GM23338 (cell line): ENCODE data around the gene SLC25A42. TPM values are rescaled to one million over a fixed set of nuclear protein-coding genes. Genes with fewer than 3 reads are reported as not detected.

Experiments
- ATAC-seq: fragments of 200-7000 bp; cut with Tn5 transposase; 3 replicates; pipeline ENCODE4 v1.9.1; 2020
- DNase-seq: peaks from one replicate; pipeline ENCODE4 v3.0.0-alpha.2; 2015; ENCODE audit warnings: low spot score
- H2AFZ ChIP-seq: fragments of 200-600 bp; sonication (generic); 2 replicates; pipeline ENCODE4 v1.8.0; 2016; ENCODE audit warnings: antibody characterized with exemption, mild to moderate bottlenecking, moderate library complexity
- H3F3A ChIP-seq: fragments of 200-600 bp; sonication (generic); replicated peaks from 2 replicates; pipeline ENCODE4 v1.8.0; 2017; ENCODE audit warnings: antibody characterized with exemption, mixed run types, low read depth
- H3K27ac ChIP-seq: fragments of 200-600 bp; sonication (generic); 2 replicates; pipeline ENCODE4 v1.6.1; 2016; ENCODE audit warnings: low read depth
- H3K27me3 ChIP-seq: fragments of 200-600 bp; sonication (generic); 2 replicates; pipeline ENCODE4 v1.8.0; 2016; ENCODE audit warnings: mild to moderate bottlenecking, mixed run types, moderate library complexity; ENCODE audit not compliant: insufficient read depth
- H3K36me3 ChIP-seq: fragments of 200-600 bp; sonication (generic); 2 replicates; pipeline ENCODE4 v1.8.0; 2016; ENCODE audit warnings: mild to moderate bottlenecking; ENCODE audit not compliant: insufficient read depth
- H3K4me1 ChIP-seq: fragments of 200-600 bp; sonication (generic); 2 replicates; pipeline ENCODE4 v1.8.0; 2016; ENCODE audit warnings: mild to moderate bottlenecking, moderate library complexity; ENCODE audit not compliant: insufficient read depth
- H3K4me2 ChIP-seq: fragments of 200-600 bp; sonication (generic); 2 replicates; pipeline ENCODE4 v1.7.1; 2017; ENCODE audit warnings: mixed run types
- H3K4me3 ChIP-seq: fragments of 200-600 bp; sonication (generic); 2 replicates; pipeline ENCODE4 v1.6.1; 2016; ENCODE audit warnings: mixed run types
- H3K79me2 ChIP-seq: fragments of 200-600 bp; sonication (generic); replicated peaks from 2 replicates; pipeline ENCODE4 v1.8.0; 2017; ENCODE audit warnings: mild to moderate bottlenecking; ENCODE audit not compliant: insufficient read depth
- H3K9me2 ChIP-seq: fragments of 200-600 bp; sonication (generic); 2 replicates; pipeline ENCODE4 v1.8.0; 2017; ENCODE audit not compliant: insufficient read depth
- H4K20me1 ChIP-seq: fragments of 200-600 bp; sonication (generic); replicated peaks from 2 replicates; pipeline ENCODE4 v1.8.0; 2017; ENCODE audit warnings: mild to moderate bottlenecking; ENCODE audit not compliant: insufficient read depth
- H3K27ac Mint-ChIP-seq: 2 replicates; pipeline ENCODE4 v1.8.0; 2020; ENCODE audit warnings: inconsistent platforms, mild to moderate bottlenecking, moderate library complexity, mixed read lengths
- H3K27me3 Mint-ChIP-seq: 3 replicates; pipeline ENCODE4 v1.8.0; 2022; ENCODE audit warnings: low read depth, mild to moderate bottlenecking, moderate library complexity, mixed read lengths, inconsistent platforms; ENCODE audit not compliant: insufficient read depth, poor library complexity
- H3K36me3 Mint-ChIP-seq: 3 replicates; pipeline ENCODE4 v1.8.0; 2021; ENCODE audit warnings: low read depth, mild to moderate bottlenecking, inconsistent platforms, moderate library complexity, mixed read lengths
- H3K4me1 Mint-ChIP-seq: 3 replicates; pipeline ENCODE4 v1.8.0; 2020; ENCODE audit warnings: mild to moderate bottlenecking, inconsistent platforms, mixed read lengths
- H3K4me3 Mint-ChIP-seq: 3 replicates; pipeline ENCODE4 v1.8.0; 2021; ENCODE audit warnings: moderate library complexity, mild to moderate bottlenecking, inconsistent platforms, mixed read lengths
- H3K9me3 Mint-ChIP-seq: 3 replicates; pipeline ENCODE4 v1.8.0; 2020; ENCODE audit warnings: moderate library complexity, mild to moderate bottlenecking, inconsistent platforms, mixed read lengths
- CREB1 ChIP-seq: fragments of 250-450 bp; sonication (Bioruptor Pico); IDR thresholded peaks from 2 replicates; pipeline ENCODE4 v1.5.0; 2020; ENCODE audit warnings: low read depth, mild to moderate bottlenecking, moderate library complexity
- EZH2phosphoT487 ChIP-seq: fragments of 200-600 bp; sonication (generic); IDR thresholded peaks from one replicate; pipeline ENCODE4 v1.8.1; 2018; ENCODE audit warnings: antibody characterized with exemption; ENCODE audit not compliant: unreplicated experiment
- JUNB ChIP-seq: IDR thresholded peaks from one replicate; pipeline ENCODE4 v1.6.1; 2016; ENCODE audit warnings: antibody characterized with exemption; ENCODE audit not compliant: unreplicated experiment
- NANOG ChIP-seq: IDR thresholded peaks from 2 replicates; pipeline ENCODE4 v1.6.1; 2016; ENCODE audit warnings: antibody characterized with exemption, borderline replicate concordance
- POLR2AphosphoS5 ChIP-seq: IDR thresholded peaks from 2 replicates; pipeline ENCODE4 v1.6.1; 2016; ENCODE audit warnings: antibody characterized with exemption, low read depth
- REST ChIP-seq: IDR thresholded peaks from one replicate; pipeline ENCODE4 v1.6.1; 2018; ENCODE audit warnings: antibody characterized with exemption; ENCODE audit not compliant: unreplicated experiment
- STAT1 ChIP-seq: IDR thresholded peaks from one replicate; pipeline ENCODE4 v1.6.1; 2016; ENCODE audit warnings: antibody characterized with exemption; ENCODE audit not compliant: unreplicated experiment
- ZNF331 ChIP-seq: fragments of 250-450 bp; sonication (Bioruptor Pico); IDR thresholded peaks from 2 replicates; pipeline ENCODE4 v1.5.0; 2020; ENCODE audit warnings: low read depth, mild to moderate bottlenecking, moderate library complexity
- polyA plus RNA-seq: library from polyadenylated mRNA; unstranded; fragments of >200 nt; fragmentation: Nextera tagmentation; extraction: Ambion mirVana; gene quantifications from 2 replicates; pipeline ENCODE4 v1.2.1, GENCODE V29; 2016
- total RNA-seq: library from RNA; depleted of rRNA; stranded (reverse); fragments of >200 nt; shearing (Covaris generic); gene quantifications from 2 replicates; pipeline ENCODE4 v1.2.3, GENCODE V29; 2014
- TF ChIP-seq, protein P1 (sequence below): IDR thresholded peaks from 2 replicates; pipeline ENCODE4 v1.6.1; 2016; ENCODE audit warnings: antibody characterized with exemption
- TF ChIP-seq, protein P2 (sequence below): fragments of 250-450 bp; sonication (Bioruptor Pico); IDR thresholded peaks from 2 replicates; pipeline ENCODE4 v1.5.0; 2020; ENCODE audit warnings: mild to moderate bottlenecking, moderate library complexity

SLC25A42 gene
- total and polyA plus RNA-seq, 2 experiments from 2014 or later = 7.3 to 7.6 TPM

DNA sequence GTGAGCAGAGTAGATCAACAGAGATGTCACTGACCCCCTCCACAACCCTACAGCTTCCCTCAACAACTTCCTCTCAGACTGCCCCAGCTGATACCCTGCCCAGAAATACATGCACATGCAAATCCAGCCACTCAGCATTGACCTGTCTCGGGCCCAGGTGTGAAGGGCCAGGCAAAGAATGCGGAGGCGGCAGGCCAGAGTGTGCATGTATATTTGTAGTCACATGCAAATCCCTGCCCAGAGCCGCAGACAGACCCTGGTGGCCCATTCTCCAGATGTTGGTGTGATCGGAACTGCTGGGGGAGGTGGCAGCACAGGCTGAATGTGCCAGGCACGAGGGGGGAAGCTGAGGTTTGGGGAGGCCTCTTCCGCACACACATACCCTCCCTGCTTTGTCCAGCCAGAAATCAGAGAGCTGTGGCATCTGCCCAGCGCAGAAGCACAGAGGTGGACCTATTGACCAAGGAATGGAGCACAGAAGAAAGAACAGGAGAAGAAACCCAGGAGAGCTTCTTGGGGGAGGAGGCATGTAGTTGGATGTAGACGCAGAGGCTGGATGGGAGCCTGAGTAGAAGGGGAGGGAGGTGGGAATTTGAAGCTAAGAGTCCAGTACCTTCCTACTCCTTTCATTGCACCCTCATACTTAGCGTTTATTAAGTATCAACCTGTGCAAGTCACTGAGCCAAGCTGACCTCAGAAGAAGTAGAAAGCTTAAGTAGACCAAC lies 91.9 kb downstream of the SLC25A42 start (continued):
- TF ChIP-seq, protein P1, sequence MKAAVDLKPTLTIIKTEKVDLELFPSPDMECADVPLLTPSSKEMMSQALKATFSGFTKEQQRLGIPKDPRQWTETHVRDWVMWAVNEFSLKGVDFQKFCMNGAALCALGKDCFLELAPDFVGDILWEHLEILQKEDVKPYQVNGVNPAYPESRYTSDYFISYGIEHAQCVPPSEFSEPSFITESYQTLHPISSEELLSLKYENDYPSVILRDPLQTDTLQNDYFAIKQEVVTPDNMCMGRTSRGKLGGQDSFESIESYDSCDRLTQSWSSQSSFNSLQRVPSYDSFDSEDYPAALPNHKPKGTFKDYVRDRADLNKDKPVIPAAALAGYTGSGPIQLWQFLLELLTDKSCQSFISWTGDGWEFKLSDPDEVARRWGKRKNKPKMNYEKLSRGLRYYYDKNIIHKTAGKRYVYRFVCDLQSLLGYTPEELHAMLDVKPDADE = no peak
- TF ChIP-seq JUNB (no peak), REST (no peak), EZH2phosphoT487 (no peak), CREB1 (CRISPR knock-in tag) (no peak), STAT1 (no peak), NANOG (no peak)

- no peaks in the 10 kb centered on the region for H3K36me3 ChIP-seq
- Mint-ChIP-seq H3K36me3 (peaks cover 22% of the 10 kb centered on the region), H3K4me1 (peaks cover 19% of the 10 kb centered on the region), H3K9me3 (peaks cover 3% of the 10 kb centered on the region), H3K27ac (no peak overlapping the region), H3K4me3 (no peak overlapping the region), H3K27me3 (peaks cover 11% of the 10 kb centered on the region)
- H3K4me2 ChIP-seq = no peak overlapping the region
- H3K79me2 ChIP-seq = no peaks in the 10 kb centered on the region
- H3K27me3 ChIP-seq = no peaks in the 10 kb centered on the region
- no peak overlapping the region for H3K27ac ChIP-seq
- H3K4me3 ChIP-seq = no peak overlapping the region
- 0 out of 2 replicates have a peak, but pooled peaks cover 4% of the 10 kb centered on the region for H3F3A ChIP-seq
- H3K4me1 ChIP-seq = peaks cover 16% of the 10 kb centered on the region
- no peak overlapping the region for H2AFZ ChIP-seq
- no peaks in the 10 kb centered on the region for H3K9me2 ChIP-seq
- no peaks in the 10 kb centered on the region for H4K20me1 ChIP-seq
- no peak for ATAC-seq
- no peak for DNase-seq
- TF ChIP-seq ZNF331 (CRISPR knock-in tag) (no peak), STAT1 (no peak), JUNB (no peak), POLR2AphosphoS5 (no peak), NANOG (no peak)
- TF ChIP-seq, protein P1 = no peak
- TF ChIP-seq, protein P2, sequence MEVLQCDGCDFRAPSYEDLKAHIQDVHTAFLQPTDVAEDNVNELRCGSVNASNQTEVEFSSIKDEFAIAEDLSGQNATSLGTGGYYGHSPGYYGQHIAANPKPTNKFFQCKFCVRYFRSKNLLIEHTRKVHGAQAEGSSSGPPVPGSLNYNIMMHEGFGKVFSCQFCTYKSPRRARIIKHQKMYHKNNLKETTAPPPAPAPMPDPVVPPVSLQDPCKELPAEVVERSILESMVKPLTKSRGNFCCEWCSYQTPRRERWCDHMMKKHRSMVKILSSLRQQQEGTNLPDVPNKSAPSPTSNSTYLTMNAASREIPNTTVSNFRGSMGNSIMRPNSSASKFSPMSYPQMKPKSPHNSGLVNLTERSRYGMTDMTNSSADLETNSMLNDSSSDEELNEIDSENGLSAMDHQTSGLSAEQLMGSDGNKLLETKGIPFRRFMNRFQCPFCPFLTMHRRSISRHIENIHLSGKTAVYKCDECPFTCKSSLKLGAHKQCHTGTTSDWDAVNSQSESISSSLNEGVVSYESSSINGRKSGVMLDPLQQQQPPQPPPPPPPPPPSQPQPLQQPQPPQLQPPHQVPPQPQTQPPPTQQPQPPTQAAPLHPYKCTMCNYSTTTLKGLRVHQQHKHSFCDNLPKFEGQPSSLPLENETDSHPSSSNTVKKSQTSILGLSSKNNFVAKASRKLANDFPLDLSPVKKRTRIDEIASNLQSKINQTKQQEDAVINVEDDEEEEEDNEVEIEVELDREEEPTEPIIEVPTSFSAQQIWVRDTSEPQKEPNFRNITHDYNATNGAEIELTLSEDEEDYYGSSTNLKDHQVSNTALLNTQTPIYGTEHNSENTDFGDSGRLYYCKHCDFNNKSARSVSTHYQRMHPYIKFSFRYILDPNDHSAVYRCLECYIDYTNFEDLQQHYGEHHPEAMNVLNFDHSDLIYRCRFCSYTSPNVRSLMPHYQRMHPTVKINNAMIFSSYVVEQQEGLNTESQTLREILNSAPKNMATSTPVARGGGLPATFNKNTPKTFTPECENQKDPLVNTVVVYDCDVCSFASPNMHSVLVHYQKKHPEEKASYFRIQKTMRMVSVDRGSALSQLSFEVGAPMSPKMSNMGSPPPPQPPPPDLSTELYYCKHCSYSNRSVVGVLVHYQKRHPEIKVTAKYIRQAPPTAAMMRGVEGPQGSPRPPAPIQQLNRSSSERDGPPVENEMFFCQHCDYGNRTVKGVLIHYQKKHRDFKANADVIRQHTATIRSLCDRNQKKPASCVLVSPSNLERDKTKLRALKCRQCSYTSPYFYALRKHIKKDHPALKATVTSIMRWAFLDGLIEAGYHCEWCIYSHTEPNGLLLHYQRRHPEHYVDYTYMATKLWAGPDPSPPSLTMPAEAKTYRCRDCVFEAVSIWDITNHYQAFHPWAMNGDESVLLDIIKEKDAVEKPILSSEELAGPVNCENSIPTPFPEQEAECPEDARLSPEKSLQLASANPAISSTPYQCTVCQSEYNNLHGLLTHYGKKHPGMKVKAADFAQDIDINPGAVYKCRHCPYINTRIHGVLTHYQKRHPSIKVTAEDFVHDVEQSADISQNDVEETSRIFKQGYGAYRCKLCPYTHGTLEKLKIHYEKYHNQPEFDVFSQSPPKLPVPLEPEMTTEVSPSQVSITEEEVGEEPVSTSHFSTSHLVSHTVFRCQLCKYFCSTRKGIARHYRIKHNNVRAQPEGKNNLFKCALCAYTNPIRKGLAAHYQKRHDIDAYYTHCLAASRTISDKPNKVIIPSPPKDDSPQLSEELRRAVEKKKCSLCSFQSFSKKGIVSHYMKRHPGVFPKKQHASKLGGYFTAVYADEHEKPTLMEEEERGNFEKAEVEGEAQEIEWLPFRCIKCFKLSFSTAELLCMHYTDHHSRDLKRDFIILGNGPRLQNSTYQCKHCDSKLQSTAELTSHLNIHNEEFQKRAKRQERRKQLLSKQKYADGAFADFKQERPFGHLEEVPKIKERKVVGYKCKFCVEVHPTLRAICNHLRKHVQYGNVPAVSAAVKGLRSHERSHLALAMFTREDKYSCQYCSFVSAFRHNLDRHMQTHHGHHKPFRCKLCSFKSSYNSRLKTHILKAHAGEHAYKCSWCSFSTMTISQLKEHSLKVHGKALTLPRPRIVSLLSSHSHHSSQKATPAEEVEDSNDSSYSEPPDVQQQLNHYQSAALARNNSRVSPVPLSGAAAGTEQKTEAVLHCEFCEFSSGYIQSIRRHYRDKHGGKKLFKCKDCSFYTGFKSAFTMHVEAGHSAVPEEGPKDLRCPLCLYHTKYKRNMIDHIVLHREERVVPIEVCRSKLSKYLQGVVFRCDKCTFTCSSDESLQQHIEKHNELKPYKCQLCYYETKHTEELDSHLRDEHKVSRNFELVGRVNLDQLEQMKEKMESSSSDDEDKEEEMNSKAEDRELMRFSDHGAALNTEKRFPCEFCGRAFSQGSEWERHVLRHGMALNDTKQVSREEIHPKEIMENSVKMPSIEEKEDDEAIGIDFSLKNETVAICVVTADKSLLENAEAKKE = no peak
Measured at GRCh38 chr19:19157808-19158207, 94.0 kb downstream of the SLC25A42 start.
